IMR-90 (cell line): ENCODE results near the gene CCDC61.

Experiments used
- CEBPB ChIP-seq: IDR thresholded peaks from 2 replicates; pipeline ENCODE4 v1.6.1; 2012; ENCODE audit warnings: low read depth, low read length, improper control_type of control experiment
- CHD1 ChIP-seq: IDR thresholded peaks from 2 replicates; pipeline ENCODE4 v1.6.1; 2012; ENCODE audit warnings: low read depth, low read length, improper control_type of control experiment
- MXI1 ChIP-seq: IDR thresholded peaks from 2 replicates; pipeline ENCODE4 v1.6.1; 2012; ENCODE audit warnings: low read depth, mild to moderate bottlenecking, low read length, moderate library complexity, borderline replicate concordance
- POLR2A ChIP-seq: IDR thresholded peaks from 2 replicates; pipeline ENCODE4 v1.6.1; 2012; ENCODE audit warnings: mild to moderate bottlenecking, low read depth, low read length
- RAD21 ChIP-seq: IDR thresholded peaks from 2 replicates; pipeline ENCODE4 v1.6.1; 2012; ENCODE audit warnings: low read length, improper control_type of control experiment
- SMC3 ChIP-seq: fragments of 150-350 bp; IDR thresholded peaks from 2 replicates; pipeline ENCODE4 v1.6.1; 2016; ENCODE audit warnings: low read depth, mild to moderate bottlenecking, antibody characterized with exemption, low read length, moderate library complexity
- TF ChIP-seq, protein P1 (sequence below): conservative IDR thresholded peaks from 2 replicates; pipeline ENCODE4 v1.5.1; 2012; ENCODE audit warnings: mild to moderate bottlenecking, low read depth, low read length, improper control_type of control experiment

DNA sequence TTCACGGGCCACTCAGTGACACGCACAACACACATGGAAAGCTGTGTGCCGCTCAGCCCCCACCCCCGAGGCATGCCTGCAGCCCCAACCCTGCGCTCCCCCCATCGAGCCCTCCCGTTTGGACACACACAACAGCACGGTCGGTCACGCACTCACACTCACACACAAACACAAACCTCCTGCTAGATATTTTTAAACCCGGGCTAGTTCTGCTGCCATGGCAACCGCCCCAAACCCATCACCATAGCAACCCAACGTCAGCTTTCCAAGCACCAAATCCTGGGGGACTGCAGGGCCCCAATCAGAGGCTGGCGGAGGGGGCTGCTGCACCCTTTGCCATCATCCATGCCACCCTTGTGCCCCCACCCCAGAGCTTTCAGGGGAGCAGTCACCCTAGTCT lies 19.1 kb upstream of the CCDC61 start:
- TF ChIP-seq, protein P1, sequence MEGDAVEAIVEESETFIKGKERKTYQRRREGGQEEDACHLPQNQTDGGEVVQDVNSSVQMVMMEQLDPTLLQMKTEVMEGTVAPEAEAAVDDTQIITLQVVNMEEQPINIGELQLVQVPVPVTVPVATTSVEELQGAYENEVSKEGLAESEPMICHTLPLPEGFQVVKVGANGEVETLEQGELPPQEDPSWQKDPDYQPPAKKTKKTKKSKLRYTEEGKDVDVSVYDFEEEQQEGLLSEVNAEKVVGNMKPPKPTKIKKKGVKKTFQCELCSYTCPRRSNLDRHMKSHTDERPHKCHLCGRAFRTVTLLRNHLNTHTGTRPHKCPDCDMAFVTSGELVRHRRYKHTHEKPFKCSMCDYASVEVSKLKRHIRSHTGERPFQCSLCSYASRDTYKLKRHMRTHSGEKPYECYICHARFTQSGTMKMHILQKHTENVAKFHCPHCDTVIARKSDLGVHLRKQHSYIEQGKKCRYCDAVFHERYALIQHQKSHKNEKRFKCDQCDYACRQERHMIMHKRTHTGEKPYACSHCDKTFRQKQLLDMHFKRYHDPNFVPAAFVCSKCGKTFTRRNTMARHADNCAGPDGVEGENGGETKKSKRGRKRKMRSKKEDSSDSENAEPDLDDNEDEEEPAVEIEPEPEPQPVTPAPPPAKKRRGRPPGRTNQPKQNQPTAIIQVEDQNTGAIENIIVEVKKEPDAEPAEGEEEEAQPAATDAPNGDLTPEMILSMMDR: no peak
- no peak for TF ChIP-seq RAD21
- no peak for TF ChIP-seq POLR2A
- TF ChIP-seq MXI1: no peak
- no peak for TF ChIP-seq CHD1
- TF ChIP-seq CEBPB: no peak
- no peak for TF ChIP-seq SMC3
